ENCODE data around the gene KIR3DL1.

KIR3DL1 gene

DNA sequence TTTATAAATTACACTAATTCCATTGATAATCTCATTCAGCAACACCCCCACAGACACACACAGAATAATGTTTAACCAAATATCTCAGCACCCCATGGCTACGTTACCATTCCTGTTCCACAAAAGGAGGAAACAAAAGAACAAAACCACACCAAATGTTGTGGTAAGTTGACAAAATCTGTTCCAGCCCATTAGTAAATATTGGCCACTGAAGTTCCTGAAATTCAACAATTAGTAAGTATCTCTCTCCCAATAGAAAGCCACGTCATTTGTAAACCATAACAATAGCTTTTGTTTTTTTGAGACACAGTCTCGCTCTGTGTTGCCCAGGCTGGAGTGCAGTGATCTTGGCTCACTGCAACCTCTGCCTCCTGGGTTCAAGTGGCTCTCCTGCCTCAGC lies 55.4 kb downstream of the KIR3DL1 start:
- H3K4me3 ChIP-seq (ENCODE audit: low read depth, low read length) = no peak overlapping the region
- TF ChIP-seq, protein P1, sequence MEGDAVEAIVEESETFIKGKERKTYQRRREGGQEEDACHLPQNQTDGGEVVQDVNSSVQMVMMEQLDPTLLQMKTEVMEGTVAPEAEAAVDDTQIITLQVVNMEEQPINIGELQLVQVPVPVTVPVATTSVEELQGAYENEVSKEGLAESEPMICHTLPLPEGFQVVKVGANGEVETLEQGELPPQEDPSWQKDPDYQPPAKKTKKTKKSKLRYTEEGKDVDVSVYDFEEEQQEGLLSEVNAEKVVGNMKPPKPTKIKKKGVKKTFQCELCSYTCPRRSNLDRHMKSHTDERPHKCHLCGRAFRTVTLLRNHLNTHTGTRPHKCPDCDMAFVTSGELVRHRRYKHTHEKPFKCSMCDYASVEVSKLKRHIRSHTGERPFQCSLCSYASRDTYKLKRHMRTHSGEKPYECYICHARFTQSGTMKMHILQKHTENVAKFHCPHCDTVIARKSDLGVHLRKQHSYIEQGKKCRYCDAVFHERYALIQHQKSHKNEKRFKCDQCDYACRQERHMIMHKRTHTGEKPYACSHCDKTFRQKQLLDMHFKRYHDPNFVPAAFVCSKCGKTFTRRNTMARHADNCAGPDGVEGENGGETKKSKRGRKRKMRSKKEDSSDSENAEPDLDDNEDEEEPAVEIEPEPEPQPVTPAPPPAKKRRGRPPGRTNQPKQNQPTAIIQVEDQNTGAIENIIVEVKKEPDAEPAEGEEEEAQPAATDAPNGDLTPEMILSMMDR (IDR thresholded peaks at IDR 0.05; ENCODE audit: low read depth, low read length) = no peak

DNA sequence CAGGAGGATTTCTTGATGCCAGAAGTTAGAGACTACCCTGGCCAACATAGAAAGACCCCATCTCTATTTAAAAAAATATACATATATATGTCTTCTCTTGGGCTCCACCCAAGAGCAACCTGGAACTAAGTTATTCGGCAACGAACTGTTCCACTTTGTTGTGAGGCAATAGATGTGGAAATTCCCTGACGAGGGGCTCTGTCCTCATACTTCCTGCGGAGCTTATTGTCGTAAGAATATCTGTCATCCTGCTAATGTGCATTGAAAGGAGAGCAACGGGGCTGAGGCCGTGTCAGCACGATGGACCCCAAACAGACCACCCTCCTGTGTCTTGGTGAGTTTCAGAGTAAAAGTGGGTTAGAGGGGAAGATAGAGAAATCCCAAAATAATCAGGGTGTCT lies 57.7 kb downstream of the KIR3DL1 start, which contains the start of gene FCAR:
FCAR (plus strand) TSS at position 246 of the 400 bp plus-strand sequence; CDS start at position 301, 55 bp downstream.
- TF ChIP-seq, protein P1 (IDR thresholded peaks at IDR 0.05; ENCODE audit: low read depth, low read length) = no peak
- no peak within 1 kb of the TSS for H3K4me3 ChIP-seq (ENCODE audit: low read depth, low read length)

DNA sequence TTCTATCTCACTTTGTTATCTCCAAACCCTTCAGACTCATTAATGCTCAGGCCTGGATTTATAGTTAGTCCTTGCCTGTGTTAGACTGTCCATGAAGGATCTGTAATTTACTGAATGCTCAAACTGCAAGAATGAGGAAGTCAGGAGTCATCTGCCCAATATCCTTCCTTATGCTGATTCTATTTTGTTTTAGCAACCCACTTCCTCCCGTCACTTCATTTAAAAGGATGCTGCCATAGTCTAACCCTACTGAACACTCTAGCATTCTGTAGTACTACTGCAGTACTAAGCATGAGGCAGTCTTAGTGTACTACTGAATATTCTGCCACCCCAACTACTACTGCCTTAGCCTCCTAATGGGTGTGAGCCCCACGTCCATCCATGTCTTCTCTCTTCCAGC lies 59.2 kb downstream of the KIR3DL1 start:
- H3K4me3 ChIP-seq (ENCODE audit: low read depth, low read length) = no peak overlapping the region
- TF ChIP-seq, protein P1 (IDR thresholded peaks at IDR 0.05; ENCODE audit: low read depth, low read length) = no peak

DNA sequence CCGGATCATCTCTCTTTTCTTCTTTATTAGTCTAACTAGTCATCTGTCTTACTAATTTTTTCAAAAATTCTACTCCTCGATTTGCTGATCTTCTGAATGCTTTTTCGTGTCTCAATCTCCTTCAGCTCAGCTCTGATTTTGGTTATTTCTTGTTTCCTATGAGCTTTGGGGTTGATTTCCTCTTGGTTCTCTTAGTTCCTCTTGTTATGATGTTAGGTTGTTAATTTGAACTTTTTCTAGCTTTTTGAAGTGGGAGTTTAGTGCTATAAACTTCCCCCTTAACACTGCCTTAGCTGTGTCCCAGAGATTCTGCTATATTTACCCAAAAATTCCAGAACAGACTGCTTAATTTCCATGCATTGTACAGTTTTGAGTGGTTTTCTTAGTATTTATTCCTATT lies 61.2 kb downstream of the KIR3DL1 start:
- no peak overlapping the region for H3K4me3 ChIP-seq (ENCODE audit: low read depth, low read length)
- TF ChIP-seq, protein P1 (IDR thresholded peaks at IDR 0.05; ENCODE audit: low read depth, low read length) = no peak
